ENCODE data around the gene COL21A1. TPM values are rescaled to one million over a fixed set of nuclear protein-coding genes. Genes with fewer than 3 reads are reported as not detected.
"Not testable (repeated sequence)": the region's sequence is repeated elsewhere in the genome, so short reads cannot be mapped to it uniquely, and the experiment has no call there.

The COL21A1 gene
- polyA plus RNA-seq (ENCODE audit: insufficient read length): 103 TPM

- DNase-seq: peak; percentile 64
These were observed at the start of gene COL21A1 for GRCh38 chr6:56246881-56247653. Gene COL21A1, minus strand, starts transcription at chr6:56247580. Its CDS starts 64,962 bp downstream, at chr6:56182618.

DNA sequence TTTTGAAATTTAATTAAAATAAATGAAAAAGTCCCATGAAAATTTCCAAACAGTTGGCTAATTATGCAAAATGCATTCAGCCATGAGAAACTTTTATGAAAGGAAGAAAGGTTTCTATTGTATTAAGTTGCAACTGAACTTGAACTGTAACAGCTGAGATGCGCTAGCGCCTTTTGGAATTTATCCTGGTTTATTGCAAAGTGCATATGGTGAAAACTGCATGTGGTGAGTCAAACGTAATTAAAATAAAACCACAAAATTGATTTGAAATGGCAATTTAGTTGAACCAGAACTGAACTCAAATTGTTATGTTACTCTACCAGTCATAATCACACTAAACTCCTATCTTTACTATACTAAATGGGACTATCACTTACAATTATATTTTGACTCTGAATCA lies 46.4 kb upstream of the COL21A1 start:
- no peak for DNase-seq

GRCh38 chr6:56292505-56293181 lies 45.3 kb upstream of the COL21A1 start:
- peak; percentile 70 for DNase-seq

DNA sequence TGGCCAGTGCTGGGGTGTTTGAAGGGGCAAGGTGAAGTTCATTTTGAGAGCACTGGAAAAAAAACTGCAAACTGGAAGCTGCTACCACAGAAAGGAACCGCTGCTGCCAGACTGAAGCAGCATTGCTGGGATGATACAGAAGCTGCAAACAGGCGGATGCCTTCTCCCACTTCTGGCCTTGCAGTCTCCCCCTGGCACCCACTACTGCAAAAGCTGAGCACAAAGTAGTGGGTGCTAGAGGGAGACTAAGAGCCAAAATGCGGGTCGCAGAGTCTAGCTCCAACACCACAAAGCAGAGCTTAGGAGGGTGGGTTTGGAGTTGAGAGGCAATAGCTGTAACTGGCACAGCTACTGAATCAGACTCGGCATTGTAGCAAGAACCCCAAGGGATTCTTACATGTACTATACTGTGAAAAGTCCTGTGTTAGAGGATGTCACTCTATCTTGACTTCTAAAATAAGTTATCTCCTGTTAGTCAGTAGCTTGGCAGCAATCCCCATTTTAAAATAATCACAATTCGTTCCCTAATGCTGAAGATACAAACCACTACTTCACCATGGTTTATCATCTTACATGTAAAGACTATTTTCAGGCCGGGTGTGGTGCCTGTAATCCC lies 44.0 kb upstream of the COL21A1 start:
- DNase-seq: no peak

- DNase-seq: no peak
These were observed 42.3 kb upstream of the COL21A1 start for GRCh38 chr6:56289721-56290120.

GRCh38 chr6:56288347-56288746 lies 41.0 kb upstream of the COL21A1 start:
- DNase-seq: no peak

DNA sequence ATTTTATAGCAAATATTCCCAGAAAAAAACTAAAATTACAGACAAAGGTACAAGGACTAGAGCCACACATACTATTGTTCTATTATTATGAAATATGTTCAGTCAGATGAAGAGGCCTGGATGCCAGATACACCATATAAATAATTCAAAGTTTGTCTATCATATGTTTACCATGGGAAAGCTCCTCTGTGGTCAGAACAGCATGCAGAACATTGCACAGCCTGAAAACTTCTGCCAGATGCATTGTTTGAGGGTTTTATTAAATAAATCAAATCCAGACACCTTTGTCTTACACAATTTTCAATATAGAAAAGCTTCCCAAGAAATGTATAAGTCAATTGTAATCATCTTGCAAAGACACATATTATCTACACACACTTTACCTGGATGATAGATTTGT lies 35.0 kb upstream of the COL21A1 start:
- DNase-seq: no peak

- peak; percentile 22 for DNase-seq
These were observed 32.7 kb upstream of the COL21A1 start for GRCh38 chr6:56280126-56280525.

GRCh38 chr6:56279331-56280080 lies 32.1 kb upstream of the COL21A1 start:
- no peak for DNase-seq

GRCh38 chr6:56278171-56278591 lies 30.8 kb upstream of the COL21A1 start:
- DNase-seq: no peak

DNA sequence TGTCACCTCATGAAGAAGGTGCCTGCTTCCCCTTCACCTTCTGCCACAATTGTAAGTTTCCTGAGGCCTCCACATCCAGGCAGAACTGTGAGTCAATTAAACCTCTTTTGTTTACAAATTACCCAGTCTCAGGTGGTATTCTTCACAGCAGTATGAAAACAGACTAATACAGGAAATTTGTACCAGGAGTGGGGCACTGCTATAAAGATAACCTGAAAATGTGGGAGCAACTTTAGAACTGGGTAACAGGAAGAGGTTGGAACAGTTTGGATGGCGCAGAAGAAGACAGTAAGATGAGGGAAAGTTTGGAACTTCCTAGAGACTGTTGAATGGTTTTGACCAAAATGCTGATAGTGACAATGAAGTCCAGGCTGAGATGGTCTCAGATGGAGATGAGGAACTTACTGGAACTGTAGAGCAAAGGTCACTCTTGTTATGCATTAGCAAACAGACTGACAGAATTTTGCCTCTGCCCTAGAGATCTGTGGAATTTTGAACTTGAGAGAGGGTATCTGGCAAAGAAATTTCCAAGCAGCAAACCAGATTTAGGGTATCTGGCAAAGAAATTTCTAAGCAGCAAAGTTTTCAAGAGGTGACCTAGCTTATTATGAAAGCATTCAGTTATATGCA lies 23.5 kb upstream of the COL21A1 start:
- DNase-seq: no peak

- DNase-seq: no peak
These were observed 20.9 kb upstream of the COL21A1 start for GRCh38 chr6:56268266-56268665.

- DNase-seq: no peak
These were observed 18.6 kb upstream of the COL21A1 start for GRCh38 chr6:56266011-56266410.

- no peak for DNase-seq
These were observed 16.4 kb upstream of the COL21A1 start for GRCh38 chr6:56263596-56264315.

- DNase-seq: not testable (repeated sequence)
These were observed 13.2 kb upstream of the COL21A1 start for GRCh38 chr6:56260593-56260992.

GRCh38 chr6:56259234-56260077 lies 12.1 kb upstream of the COL21A1 start:
- DNase-seq: no peak

- DNase-seq: no peak
These were observed 8.0 kb upstream of the COL21A1 start for GRCh38 chr6:56255349-56255748.

- no peak for DNase-seq
These were observed 2.9 kb upstream of the COL21A1 start for GRCh38 chr6:56250266-56250665.

- no peak for DNase-seq
These were observed 308 bp upstream of the COL21A1 start for GRCh38 chr6:56247654-56248122.

GRCh38 chr6:56246541-56246880 lies 869 bp downstream of the COL21A1 start:
- peak; percentile 63 for DNase-seq

GRCh38 chr6:56245903-56246351 lies 1.5 kb downstream of the COL21A1 start:
- peak; percentile 74 for DNase-seq
